GM19240 (cell line): Measurements from ENCODE around the gene CFAP99.

ENCODE experiments used
- DNase-seq: peaks from one replicate; pipeline ENCODE4 v3.0.0; 2011; ENCODE audit warnings: low spot score; ENCODE audit not compliant: insufficient read length

Gene CFAP99

GRCh38 chr4:2501034-2501594, 82.4 kb downstream of the CFAP99 start:
- no peak for DNase-seq

DNA sequence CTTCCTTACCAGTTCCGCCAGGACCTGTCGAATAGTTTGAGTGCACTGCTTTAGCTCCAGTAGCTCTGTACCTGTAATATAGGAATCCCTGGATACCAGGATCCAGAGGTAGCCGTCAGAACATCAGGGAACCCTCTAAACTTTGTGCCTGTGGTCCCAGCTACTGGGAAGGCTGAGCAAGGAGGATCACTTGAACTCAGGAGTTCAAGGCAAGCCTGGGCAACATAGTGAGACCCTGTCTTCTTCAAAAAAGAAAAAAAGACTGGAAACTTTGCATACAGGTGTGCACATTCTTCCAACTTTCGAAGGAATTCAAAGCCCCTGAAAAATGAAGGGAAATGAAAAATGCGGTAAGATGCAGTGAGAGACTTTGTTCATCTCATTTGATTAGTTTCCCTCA, 85.1 kb downstream of the CFAP99 start:
- no peak for DNase-seq

- no peak for DNase-seq
Observed at GRCh38 chr4:2507259-2507658, 88.5 kb downstream of the CFAP99 start.

DNA sequence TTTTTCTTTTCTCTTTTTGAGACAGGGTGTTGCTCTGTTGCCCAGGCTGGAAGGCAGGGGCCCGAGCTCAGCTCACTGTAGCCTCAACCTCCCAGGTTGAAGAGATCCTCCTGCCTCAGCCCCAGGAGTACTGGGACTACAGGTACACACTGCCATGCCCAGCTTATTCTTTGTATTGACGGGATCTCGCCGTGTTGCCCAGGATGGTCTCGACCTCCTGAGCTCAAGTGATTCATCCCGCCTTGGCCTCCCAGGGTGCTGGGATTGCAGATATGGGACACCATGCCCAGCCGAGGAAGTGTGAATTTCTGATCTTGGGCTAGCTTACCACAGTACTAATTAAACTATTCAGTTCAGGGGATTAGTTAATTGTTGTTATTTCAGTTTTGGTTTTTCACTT, 89.1 kb downstream of the CFAP99 start:
- no peak for DNase-seq

DNA sequence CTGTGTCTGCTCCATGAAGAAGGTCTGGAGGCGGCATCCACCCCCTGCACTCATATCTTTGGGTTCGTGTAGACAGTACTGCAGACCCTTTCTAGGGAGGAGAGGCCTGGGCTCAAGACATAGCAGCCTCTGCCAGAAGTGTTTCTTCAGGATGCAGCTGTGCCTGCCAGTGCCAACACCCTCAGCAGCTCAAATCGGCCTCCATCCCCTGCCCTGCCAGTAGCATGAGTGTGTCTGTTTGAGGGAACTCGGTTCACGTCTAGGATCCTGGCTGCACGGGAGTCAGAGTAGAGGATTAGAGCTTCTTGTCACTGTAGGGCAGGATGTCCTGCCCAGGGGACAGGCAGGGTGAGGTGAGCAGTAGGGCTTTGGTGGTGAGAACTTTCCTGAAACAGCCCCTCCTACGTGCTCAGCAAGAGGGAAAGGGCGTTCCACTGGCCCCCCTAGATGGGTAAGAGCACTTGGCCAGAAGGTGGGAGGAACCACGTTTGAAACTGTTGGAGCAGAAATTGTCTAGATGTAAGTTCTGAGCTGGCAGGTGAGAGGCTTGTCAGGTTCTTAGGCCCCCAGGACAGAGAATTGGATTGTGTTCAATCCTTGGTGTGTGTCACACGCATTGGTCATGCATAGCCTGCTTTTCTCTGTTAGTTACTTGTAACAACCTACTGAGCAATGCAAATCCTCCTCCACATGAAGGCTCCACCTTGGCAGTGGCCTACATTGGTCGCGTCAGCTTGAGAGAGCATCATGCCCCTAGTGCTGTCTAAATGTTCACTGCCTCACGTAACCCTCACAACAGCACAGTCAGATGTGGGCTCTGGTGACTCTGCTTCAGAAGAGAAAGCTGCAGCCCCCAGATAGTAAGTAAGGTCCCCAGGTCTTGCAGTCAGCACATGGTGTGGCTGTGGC, 91.8 kb downstream of the CFAP99 start:
- DNase-seq, result no peak

DNA sequence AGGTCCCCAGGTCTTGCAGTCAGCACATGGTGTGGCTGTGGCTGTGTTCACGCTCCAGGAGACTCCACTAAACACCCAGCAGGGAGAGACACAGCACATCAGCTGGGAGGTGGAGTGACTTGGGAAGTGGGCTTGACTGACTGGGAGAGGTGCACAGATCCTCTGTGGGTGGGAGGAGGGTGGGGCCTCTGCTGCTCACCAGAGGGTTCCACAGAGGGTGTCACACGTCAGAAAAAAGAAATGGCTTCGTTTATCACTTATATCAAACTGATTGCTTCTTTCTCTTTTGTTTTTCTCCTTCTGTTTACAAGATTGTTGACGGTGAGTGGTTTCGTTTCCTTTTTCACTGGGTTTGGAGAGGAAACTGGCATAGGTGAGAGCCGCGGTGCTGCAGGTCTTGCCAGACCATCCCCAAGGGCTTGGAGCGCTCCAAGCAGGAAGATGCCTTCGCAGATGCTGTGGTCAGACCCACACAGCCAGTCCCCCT, 92.9 kb downstream of the CFAP99 start:
- no peak for DNase-seq
